Thymus (tissue), 11 donors: Measurements from ENCODE around the gene FLRT2. TPM values are rescaled to one million over a fixed set of nuclear protein-coding genes. Genes with fewer than 3 reads are reported as not detected.

ENCODE experiments used
- DNase-seq, 9 donors: peaks; one replicate each; pipeline ENCODE4 v3.0.0-alpha.2; 2013; ENCODE audit warnings: low spot score in 9 of 9, low read depth in 6 of 9, missing footprints in 1 of 9
- H3K27ac ChIP-seq, 2 donors: one replicate each; pipeline ENCODE4 v1.5.1; 2013; ENCODE audit warnings: control low read depth in 1 of 2, low read depth in 1 of 2, low read length in 1 of 2, mild to moderate bottlenecking in 1 of 2, moderate library complexity in 1 of 2
- H3K27me3 ChIP-seq, 2 donors: one replicate each; pipeline ENCODE4 v1.5.1; 2013; ENCODE audit warnings: low read length in 1 of 2; ENCODE audit not compliant: control insufficient read depth in 2 of 2, insufficient read depth in 1 of 2
- H3K36me3 ChIP-seq, 2 donors: one replicate each; pipeline ENCODE4 v1.5.1; 2013; ENCODE audit warnings: low read length in 1 of 2, mild to moderate bottlenecking in 1 of 2, moderate library complexity in 1 of 2; ENCODE audit not compliant: control insufficient read depth in 2 of 2, insufficient read depth in 2 of 2
- H3K4me1 ChIP-seq, 2 donors: one replicate each; pipeline ENCODE4 v1.5.1; 2013; ENCODE audit warnings: low read length in 2 of 2; ENCODE audit not compliant: control insufficient read depth in 2 of 2, insufficient read depth in 2 of 2
- H3K4me3 ChIP-seq, 2 donors: one replicate each; pipeline ENCODE4 v1.5.1; 2013; ENCODE audit warnings: low read length in 2 of 2, control low read depth in 1 of 2, mild to moderate bottlenecking in 1 of 2
- H3K9me3 ChIP-seq, 2 donors: one replicate each; pipeline ENCODE4 v1.5.1; 2013; ENCODE audit warnings: low read length in 1 of 2, mild to moderate bottlenecking in 1 of 2; ENCODE audit not compliant: control insufficient read depth in 2 of 2, insufficient read depth in 1 of 2
- WGBS: extraction: QIAGEN DNeasy Blood & Tissue Kit; methylation state at CpG from one replicate; pipeline ENCODE4 v1.1.7; 2013; 5-methylcytosine and 5-hydroxymethylcytosine counted together
- polyA plus RNA-seq: library from polyadenylated mRNA; stranded (reverse); fragments of 200-250 nt; gene quantifications from one replicate; pipeline ENCODE4 v1.2.3, GENCODE V29; 2013
- total RNA-seq: library from RNA; stranded (reverse); fragments of 120-200 nt; gene quantifications from one replicate; pipeline ENCODE4 v1.2.4, GENCODE V29; 2013
- donor health status: healthy.

FLRT2 gene
- total and polyA plus RNA-seq, 2 donors, result 1.8 to 8.9 TPM

DNA sequence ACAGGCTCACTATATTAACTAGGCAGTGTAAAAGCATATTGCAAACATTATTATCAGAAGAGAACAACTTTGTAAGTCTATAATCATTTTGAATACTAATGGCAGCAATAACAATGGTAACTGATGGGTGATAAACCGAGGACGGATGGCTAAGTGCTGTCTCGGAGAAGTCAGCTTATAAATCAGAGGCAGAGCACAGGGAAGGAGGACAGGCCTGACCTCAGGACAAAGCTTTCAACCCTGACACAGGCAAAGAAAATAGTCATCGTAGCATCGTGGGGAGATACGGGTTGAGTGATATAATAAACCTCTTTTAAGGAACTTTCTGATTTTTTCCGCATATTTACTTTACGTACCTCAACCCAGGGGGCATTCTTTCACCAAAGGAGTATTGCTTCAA, 48.4 kb downstream of the FLRT2 start:
- no peak overlapping the region for H3K27ac ChIP-seq
- H3K4me3 ChIP-seq, result no peak overlapping the region
- no peaks in the 10 kb centered on the region for H3K27me3 ChIP-seq
- no peak for DNase-seq
- no peaks in the 10 kb centered on the region for H3K9me3 ChIP-seq
- 98% methylated on average over 8 of the region's 8 CpGs for WGBS
- H3K4me1 ChIP-seq, result no peaks in the 10 kb centered on the region
- no peaks in the 10 kb centered on the region for H3K36me3 ChIP-seq

DNA sequence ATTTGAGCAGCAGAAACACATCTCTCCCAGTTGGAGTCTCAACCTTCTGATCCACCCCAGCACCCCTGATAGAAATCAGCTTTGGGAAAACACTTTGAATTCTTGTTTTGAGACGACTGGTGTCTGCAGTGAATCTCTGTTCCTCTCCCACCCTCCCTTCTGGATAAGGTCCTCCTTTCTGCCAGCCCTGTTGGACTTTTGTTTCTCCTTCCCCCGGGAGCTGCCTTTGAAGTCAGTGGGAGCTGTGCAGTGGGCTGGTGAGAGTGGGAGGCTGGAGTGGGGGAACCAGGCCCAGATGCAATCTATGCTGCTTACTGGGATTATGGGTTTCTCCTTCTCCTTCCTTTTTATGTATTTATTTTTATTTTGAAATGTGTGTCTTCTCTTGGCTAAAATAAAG, 49.0 kb downstream of the FLRT2 start:
- WGBS, result 92% methylated on average over 2 of the region's 2 CpGs
- no peaks in the 10 kb centered on the region for H3K9me3 ChIP-seq
- H3K4me1 ChIP-seq, result no peaks in the 10 kb centered on the region
- no peak overlapping the region for H3K27ac ChIP-seq
- no peaks in the 10 kb centered on the region for H3K27me3 ChIP-seq
- DNase-seq, result no peak
- no peak overlapping the region for H3K4me3 ChIP-seq
- no peaks in the 10 kb centered on the region for H3K36me3 ChIP-seq

DNA sequence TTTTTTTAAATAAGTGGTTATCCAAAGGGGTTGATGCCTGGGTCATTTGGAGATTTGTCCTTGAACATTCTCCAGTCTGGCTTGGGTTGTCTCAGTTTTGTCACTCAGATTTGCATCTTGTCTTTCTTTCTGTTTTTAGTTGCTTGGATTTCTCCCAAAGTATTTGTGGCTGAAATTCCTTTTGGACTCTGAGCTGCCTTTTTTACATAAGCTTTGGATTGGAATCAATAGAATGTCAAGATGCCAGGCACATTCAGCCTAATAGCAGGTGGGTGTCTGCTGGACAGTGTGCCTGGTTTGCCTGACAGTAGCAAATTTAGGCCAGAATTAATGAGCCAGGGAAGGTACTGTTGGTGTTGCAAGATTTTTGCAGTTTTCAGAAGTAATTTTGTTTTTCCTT, 50.0 kb downstream of the FLRT2 start:
- H3K4me1 ChIP-seq, result no peaks in the 10 kb centered on the region
- H3K4me3 ChIP-seq, result no peak overlapping the region
- H3K9me3 ChIP-seq, result no peaks in the 10 kb centered on the region

DNA sequence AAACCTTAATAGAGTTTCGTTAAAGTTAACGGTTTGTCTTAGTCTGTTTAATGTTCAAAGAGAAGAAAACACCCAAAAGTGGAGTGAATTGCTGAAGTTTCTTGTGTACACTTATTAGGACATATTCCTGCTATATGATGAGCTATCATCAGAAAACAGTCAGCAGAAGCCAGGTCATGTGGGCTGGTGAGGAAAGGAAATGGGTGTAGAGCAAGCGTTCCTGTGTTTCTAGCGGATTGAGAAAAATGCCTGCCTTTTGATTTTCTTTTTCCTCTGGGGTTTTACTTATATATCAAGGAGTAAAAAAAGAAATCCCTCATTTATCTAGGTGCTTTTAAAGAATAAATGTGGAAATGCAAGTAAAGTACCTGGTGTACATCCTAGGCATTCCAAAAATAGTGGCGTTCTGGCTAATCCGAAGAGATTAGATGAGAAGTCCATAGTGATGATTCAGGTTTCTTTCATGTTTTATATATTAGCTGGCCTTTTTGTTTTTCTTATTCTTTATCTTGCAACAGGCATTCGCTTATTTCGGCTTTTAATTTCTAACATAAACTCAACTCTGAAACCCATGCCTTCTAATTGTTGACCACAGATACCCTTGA, 50.7 kb downstream of the FLRT2 start:
- Histone ChIP-seq H3K27me3 (no peaks in the 10 kb centered on the region), H3K9me3 (no peaks in the 10 kb centered on the region), H3K4me1 (no peaks in the 10 kb centered on the region), H3K36me3 (no peaks in the 10 kb centered on the region), H3K27ac (no peak overlapping the region), H3K4me3 (no peak overlapping the region)
- 97% methylated on average over 8 of the region's 8 CpGs for WGBS
- no peak for DNase-seq

More for the DNA sequence above, 50.0 kb downstream of the FLRT2 start:
- Histone ChIP-seq H3K36me3 (no peaks in the 10 kb centered on the region), H3K27ac (no peak overlapping the region), H3K27me3 (no peaks in the 10 kb centered on the region)
- no peak for DNase-seq

DNA sequence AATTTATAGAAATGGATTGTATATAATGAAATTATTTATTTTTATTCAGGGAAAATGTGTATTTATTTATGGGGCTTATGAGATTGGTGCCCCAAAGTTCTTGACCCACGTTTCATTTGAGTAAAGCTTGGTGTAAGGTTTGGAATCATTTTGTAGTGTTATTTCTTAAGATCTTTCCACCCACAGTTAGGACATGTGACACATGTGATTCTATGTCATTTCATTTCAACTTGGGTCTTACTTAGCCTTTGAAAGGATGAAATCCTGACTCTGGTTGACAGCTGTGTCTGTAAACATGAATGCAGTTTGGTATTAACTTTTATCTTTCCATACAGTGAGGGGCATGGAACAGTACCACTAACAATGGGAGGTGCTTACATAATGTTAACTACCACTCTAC, 51.7 kb downstream of the FLRT2 start:
- Histone ChIP-seq H3K4me1 (no peaks in the 10 kb centered on the region), H3K27ac (no peak overlapping the region), H3K9me3 (no peaks in the 10 kb centered on the region), H3K4me3 (no peak overlapping the region), H3K27me3 (no peaks in the 10 kb centered on the region), H3K36me3 (no peaks in the 10 kb centered on the region)
- no peak for DNase-seq
- 91% methylated on average over 1 of the region's 1 CpG for WGBS

DNA sequence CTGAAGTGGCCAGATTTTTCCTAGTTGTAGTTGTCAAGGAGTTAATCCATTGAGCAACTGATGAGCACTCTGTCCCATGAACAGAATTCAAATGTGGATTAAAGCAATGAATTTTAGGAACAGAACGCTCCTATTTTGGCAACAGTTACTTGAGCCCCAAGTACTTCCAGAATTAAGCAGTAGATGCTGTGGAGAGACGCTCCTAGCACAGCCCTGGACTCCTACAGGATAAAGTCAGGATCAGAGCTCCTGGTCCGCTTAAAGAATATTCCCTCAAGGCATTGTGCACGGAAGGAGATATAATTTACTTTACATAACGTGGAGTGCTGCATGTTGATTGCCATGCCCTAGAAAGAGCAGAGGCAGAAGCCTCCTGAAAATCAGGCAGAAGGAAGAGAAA, 53.4 kb downstream of the FLRT2 start:
- H3K4me3 ChIP-seq, result no peak overlapping the region
- no peak for DNase-seq
- no peaks in the 10 kb centered on the region for H3K4me1 ChIP-seq
- no peaks in the 10 kb centered on the region for H3K27me3 ChIP-seq
- no peak overlapping the region for H3K27ac ChIP-seq
- H3K9me3 ChIP-seq, result no peaks in the 10 kb centered on the region
- H3K36me3 ChIP-seq, result no peaks in the 10 kb centered on the region
- WGBS, result 98% methylated on average over 5 of the region's 5 CpGs

DNA sequence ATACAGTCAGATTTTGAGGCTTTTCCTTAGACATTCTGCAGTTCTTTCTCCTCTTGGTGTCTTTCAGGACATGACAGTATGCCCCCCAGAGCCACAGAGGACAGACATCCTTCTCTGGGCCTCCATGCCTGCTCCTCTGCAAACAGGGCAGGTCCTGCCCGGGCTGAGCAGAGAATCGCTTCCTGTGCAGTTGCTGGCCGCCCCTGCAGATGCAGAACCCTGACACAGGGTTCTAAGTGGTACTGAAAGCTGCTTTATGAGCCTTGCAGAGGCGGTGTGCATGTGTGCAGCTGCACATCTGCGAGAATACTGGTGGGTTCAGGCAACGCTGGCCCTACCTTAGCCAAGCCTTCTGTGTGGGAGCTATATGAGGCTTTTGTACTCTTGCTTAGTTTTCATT, 54.5 kb downstream of the FLRT2 start:
- Histone ChIP-seq H3K4me3 (no peak overlapping the region), H3K36me3 (no peaks in the 10 kb centered on the region), H3K27me3 (no peaks in the 10 kb centered on the region), H3K4me1 (no peaks in the 10 kb centered on the region), H3K9me3 (no peaks in the 10 kb centered on the region), H3K27ac (no peak overlapping the region)
- 74% methylated on average over 6 of the region's 6 CpGs for WGBS
- peak in 1 of 9 donors; percentile 4 for DNase-seq

DNA sequence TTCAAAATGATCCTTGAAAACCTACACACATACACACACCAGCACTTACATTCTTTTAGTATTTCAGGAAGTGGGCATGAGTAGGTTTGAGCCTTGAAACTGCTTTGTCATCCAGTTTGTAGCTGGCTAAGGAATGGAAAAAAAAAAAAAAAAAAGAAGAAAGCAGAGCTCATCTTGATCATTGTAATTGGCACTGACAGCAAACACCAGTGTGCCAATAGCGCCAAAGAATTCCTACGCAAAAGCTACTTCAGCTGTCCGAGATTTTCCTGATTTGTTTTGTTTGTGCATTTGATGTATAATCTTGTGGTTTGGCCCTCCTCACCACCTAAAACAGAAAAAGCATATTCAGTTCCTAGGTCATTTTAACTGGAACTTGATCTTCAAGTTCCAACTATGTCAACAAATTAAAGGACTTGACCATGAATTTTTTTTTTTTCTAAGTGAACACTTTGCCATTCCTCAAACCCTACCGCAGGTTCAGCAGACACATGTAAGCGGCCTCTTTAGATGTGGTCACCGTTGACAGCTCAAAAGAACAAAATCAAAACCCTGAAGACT, 57.3 kb downstream of the FLRT2 start:
- H3K4me1 ChIP-seq, result no peaks in the 10 kb centered on the region
- H3K36me3 ChIP-seq, result no peaks in the 10 kb centered on the region
- H3K9me3 ChIP-seq, result no peaks in the 10 kb centered on the region
- no peaks in the 10 kb centered on the region for H3K27me3 ChIP-seq
- WGBS, result 4% methylated on average over 6 of the region's 6 CpGs
- H3K27ac ChIP-seq, result no peak overlapping the region
- no peak overlapping the region for H3K4me3 ChIP-seq
- peak in 7 of 9 donors; percentile 9 to 75 (median 34) for DNase-seq

DNA sequence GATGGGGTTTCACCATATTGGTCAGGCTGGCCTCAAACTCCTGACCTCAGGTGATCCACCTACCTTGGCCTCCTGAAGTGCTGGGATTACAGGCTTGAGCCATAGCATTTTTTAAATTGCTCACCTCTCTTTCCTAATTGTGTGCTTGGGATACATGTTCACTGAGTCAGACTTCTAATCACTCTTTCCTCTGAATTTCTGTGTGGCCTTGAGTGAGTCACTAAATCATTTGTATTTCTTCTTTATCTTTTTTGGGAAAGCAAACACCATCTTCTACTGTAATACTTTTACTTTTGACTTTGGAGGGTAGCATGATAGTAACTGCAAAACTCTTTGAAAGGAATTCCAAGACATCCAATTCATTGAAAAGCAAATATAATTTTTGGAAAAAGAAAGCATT, 60.8 kb downstream of the FLRT2 start:
- Histone ChIP-seq H3K9me3 (no peaks in the 10 kb centered on the region), H3K4me1 (no peaks in the 10 kb centered on the region), H3K27ac (no peak overlapping the region), H3K27me3 (no peaks in the 10 kb centered on the region), H3K4me3 (no peak overlapping the region), H3K36me3 (no peaks in the 10 kb centered on the region)
- DNase-seq, result no peak
